Measurements from ENCODE around the gene NGB. TPM values are rescaled to one million over a fixed set of nuclear protein-coding genes. Genes with fewer than 3 reads are reported as not detected.
A peak's percentile ranks its signal among the peaks of the same experiment; 100 is the strongest.

The NGB gene
- total RNA-seq, 1 donor from 2014 or later = not detected

DNA sequence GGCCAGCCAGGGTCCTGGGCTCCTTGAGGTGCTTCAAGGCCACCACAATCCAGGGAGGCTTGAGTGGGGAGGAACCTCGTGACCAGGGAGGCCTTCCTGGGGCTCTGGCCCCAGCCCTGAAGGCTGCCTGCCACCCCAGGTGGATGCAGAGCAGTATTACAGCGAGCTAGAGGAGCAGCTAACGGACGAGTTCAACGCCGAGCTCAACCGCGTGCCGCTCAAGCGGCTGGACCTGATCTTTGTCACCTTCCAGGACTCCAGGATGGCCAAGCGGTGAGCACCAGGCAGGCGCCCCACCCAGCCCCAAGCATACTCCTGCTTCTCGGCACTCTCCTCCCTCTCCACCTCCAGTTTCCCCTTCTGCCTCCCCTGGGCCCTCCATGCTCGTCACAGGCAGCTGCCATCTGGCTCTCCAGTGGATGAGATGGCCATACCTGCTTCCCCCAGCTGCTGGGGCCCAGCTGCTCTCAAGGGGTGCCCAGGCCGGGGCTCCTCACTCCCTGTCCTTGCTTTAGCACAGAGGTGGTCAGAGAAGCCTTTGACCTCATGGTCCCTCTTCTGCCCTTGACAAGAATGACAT is 30.6 kb downstream of the NGB start:
- Histone ChIP-seq H3K4me3 (no peak overlapping the region), H3K9me3 (no peaks in the 10 kb centered on the region), H3K36me3 (no peaks in the 10 kb centered on the region), H3K27ac (no peak overlapping the region), H3K4me1 (no peaks in the 10 kb centered on the region), H3K27me3 (ENCODE audit: low read depth) (no peaks in the 10 kb centered on the region)
- intact Hi-C loops (cut with DNase I) = no loop called here
- ATAC-seq (no peak), DNase-seq (peak; percentile 34)
- TF ChIP-seq, protein P1, sequence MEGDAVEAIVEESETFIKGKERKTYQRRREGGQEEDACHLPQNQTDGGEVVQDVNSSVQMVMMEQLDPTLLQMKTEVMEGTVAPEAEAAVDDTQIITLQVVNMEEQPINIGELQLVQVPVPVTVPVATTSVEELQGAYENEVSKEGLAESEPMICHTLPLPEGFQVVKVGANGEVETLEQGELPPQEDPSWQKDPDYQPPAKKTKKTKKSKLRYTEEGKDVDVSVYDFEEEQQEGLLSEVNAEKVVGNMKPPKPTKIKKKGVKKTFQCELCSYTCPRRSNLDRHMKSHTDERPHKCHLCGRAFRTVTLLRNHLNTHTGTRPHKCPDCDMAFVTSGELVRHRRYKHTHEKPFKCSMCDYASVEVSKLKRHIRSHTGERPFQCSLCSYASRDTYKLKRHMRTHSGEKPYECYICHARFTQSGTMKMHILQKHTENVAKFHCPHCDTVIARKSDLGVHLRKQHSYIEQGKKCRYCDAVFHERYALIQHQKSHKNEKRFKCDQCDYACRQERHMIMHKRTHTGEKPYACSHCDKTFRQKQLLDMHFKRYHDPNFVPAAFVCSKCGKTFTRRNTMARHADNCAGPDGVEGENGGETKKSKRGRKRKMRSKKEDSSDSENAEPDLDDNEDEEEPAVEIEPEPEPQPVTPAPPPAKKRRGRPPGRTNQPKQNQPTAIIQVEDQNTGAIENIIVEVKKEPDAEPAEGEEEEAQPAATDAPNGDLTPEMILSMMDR (IDR thresholded peaks at IDR 0.05) = no peak

DNA sequence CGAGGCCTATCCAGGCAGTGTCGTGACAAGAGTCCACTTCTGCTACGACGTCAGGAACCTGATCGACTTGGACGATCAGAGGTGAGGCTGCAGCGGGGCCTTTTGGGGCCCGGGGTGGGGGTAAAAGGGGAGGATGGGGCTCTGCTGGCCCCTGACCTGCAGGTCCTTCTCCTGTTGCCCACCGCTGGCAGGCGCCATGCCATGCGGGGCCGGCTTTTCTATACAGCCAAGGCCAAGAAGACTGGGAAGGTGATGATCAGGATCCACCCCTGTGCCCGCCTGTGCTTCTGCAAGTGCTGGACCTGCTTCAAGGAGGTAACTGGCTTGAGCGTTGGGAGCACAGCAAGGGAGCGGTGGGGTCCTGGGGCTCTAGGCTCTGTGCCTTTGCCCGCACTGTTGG is 31.6 kb downstream of the NGB start:
- no peak for ATAC-seq
- H3K4me3 ChIP-seq = no peak overlapping the region
- H3K27ac ChIP-seq = no peak overlapping the region
- H3K36me3 ChIP-seq = no peaks in the 10 kb centered on the region
- TF ChIP-seq, protein P1 (IDR thresholded peaks at IDR 0.05) = no peak
- no peak for DNase-seq
- intact Hi-C loops (cut with DNase I) = no loop called here
- no peaks in the 10 kb centered on the region for H3K27me3 ChIP-seq (ENCODE audit: low read depth)
- no peaks in the 10 kb centered on the region for H3K4me1 ChIP-seq
- H3K9me3 ChIP-seq = no peaks in the 10 kb centered on the region

DNA sequence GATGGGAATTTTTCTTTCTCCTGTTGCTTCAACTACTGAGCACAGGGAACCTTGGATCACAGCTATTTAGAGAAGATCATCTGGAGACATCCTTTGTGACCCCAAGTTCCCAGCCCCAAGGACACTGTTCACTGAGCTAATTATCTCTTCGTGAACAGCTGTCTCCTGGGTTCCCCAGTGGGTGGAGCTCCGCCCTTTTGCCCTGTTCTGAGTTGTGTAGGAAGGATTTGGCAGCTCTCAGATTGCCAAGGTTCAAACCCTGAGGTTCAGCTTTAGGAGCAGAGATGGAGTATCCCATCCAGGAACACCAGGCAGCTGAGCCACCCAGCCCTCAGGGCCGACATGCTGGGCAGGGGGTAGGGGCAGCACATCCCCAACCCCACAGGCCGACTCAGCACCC is 32.0 kb downstream of the NGB start:
- H3K36me3 ChIP-seq = no peaks in the 10 kb centered on the region
- intact Hi-C loops (cut with DNase I) = no loop called here
- no peaks in the 10 kb centered on the region for H3K4me1 ChIP-seq
- TF ChIP-seq, protein P1 (IDR thresholded peaks at IDR 0.05) = no peak
- no peak for ATAC-seq
- H3K4me3 ChIP-seq = no peak overlapping the region
- no peak overlapping the region for H3K27ac ChIP-seq
- no peaks in the 10 kb centered on the region for H3K9me3 ChIP-seq
- no peak for DNase-seq
- H3K27me3 ChIP-seq (ENCODE audit: low read depth) = no peaks in the 10 kb centered on the region

DNA sequence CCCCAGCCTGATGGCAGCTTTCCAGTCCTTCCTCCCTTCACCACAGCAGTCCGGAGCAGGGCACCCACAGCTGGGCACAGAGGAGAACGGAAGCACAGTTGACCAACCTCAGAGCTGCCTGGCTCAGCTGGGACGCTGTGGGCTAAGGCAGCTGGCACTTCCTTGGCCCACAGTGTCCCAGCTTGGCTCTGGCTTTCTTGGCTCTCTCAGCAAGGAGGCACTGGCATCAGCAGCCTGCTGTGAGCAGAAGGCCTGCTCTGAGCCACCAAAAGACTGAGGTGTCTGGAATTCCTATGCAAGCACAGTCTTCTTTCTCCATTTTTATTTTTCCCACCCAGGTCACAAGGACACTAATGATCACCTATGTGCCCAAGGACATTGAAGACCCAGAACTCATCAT is 32.6 kb downstream of the NGB start:
- Histone ChIP-seq H3K4me3 (no peak overlapping the region), H3K27ac (no peak overlapping the region), H3K36me3 (no peaks in the 10 kb centered on the region), H3K4me1 (no peaks in the 10 kb centered on the region), H3K9me3 (no peaks in the 10 kb centered on the region), H3K27me3 (ENCODE audit: low read depth) (no peaks in the 10 kb centered on the region)
- ATAC-seq (no peak), DNase-seq (no peak)
- intact Hi-C loops (cut with DNase I) = no loop called here
- TF ChIP-seq, protein P1 (IDR thresholded peaks at IDR 0.05) = no peak

DNA sequence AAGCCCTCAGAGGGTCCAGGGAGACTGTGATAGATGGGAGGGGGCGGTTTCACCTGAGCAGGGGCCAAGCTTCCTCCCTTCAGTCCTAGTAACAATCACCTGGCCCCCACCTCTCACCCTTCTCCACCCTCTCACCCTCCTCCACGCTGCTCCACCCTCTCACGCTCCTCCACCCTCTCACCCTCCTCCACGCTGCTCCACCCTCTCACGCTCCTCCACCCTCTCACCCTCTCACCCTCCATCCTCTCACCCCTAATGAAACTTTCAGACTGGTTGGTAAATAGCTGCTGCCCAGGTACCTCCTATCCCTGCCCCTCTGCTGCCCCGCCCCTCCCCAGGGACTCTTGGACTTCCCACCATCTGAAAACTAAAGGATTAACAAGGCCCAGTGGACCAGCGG is 34.2 kb downstream of the NGB start:
- Histone ChIP-seq H3K36me3 (no peaks in the 10 kb centered on the region), H3K27ac (no peak overlapping the region), H3K4me3 (no peak overlapping the region), H3K27me3 (ENCODE audit: low read depth) (no peaks in the 10 kb centered on the region), H3K9me3 (no peaks in the 10 kb centered on the region), H3K4me1 (no peaks in the 10 kb centered on the region)
- DNase-seq = no peak
- TF ChIP-seq, protein P1 (IDR thresholded peaks at IDR 0.05) = no peak
- ATAC-seq = no peak
- intact Hi-C loops (cut with DNase I) = no loop called here

DNA sequence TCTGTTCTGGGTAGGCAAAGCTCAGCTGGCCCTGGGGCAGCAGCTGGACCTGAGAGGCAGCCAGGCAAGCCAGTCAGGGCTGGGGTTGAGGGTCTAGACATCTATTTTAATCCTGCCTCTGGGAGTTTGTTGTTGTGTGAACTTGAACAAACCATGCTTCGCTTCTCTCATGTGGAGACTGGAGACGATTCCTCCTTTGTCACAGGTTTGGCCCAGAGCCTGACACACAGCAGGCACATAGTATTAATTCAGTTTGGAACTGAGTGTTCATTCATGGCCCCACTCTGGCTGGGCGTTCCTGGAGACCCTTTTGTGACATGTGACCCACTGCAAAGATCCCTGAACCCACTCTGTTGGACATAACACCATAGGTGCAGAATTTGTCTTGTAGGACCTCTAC is 39.3 kb downstream of the NGB start:
- ATAC-seq (no peak), DNase-seq (no peak)
- no peak overlapping the region for H3K4me3 ChIP-seq
- H3K27me3 ChIP-seq (ENCODE audit: low read depth) = no peaks in the 10 kb centered on the region
- intact Hi-C loops (cut with DNase I) = no loop called here
- TF ChIP-seq, protein P1 (IDR thresholded peaks at IDR 0.05) = no peak
- no peaks in the 10 kb centered on the region for H3K9me3 ChIP-seq
- no peaks in the 10 kb centered on the region for H3K36me3 ChIP-seq
- no peaks in the 10 kb centered on the region for H3K4me1 ChIP-seq
- H3K27ac ChIP-seq = no peak overlapping the region

All from lower lobe of right lung (tissue), 2 donors.